ENCODE results near the gene COG1. TPM values are rescaled to one million over a fixed set of nuclear protein-coding genes. Genes with fewer than 3 reads are reported as not detected.

The COG1 gene
- total RNA-seq, 2 donors from 2014 or later, result 34.8 to 42.5 TPM

- DNase-seq (no peak), ATAC-seq (no peak)
- TF ChIP-seq CTCF (IDR thresholded peaks at IDR 0.05) (no peak), POLR2A (IDR thresholded peaks at IDR 0.05) (no peak)
- intact Hi-C loops (cut with DNase I), result loop anchor here (10.0 kb wide), 2 partner anchors 65 to 515 kb away; partner anchors contain the start of gene CDC42EP4
- Histone ChIP-seq H3K4me1 (no peaks in the 10 kb centered on the region), H3K4me3 (no peak overlapping the region), H3K27ac (no peak overlapping the region), H3K9me3 (no peaks in the 10 kb centered on the region), H3K36me3 (replicated peaks in 1 of 2; ENCODE audit: insufficient read depth in 1 of 2, low read depth in 2 of 2) (no peaks in the 10 kb centered on the region), H3K27me3 (no peaks in the 10 kb centered on the region)
- 79% methylated on average over 8 of the region's 8 CpGs for WGBS, 2 donors
These were observed 56.8 kb downstream of the COG1 start for GRCh38 chr17:73249700-73250099.

GRCh38 chr17:73250851-73251640 lies 58.2 kb downstream of the COG1 start:
- 64% methylated on average over 8 to 10 of the region's 10 CpGs for WGBS, 2 donors
- H3K27me3 ChIP-seq, result no peaks in the 10 kb centered on the region
- no peak for ATAC-seq
- H3K9me3 ChIP-seq, result no peaks in the 10 kb centered on the region
- H3K4me3 ChIP-seq, result no peak overlapping the region
- H3K27ac ChIP-seq, result no peak overlapping the region
- H3K4me1 ChIP-seq, result no peaks in the 10 kb centered on the region
- no peak for DNase-seq
- intact Hi-C loops (cut with DNase I), result loop anchor here (10.0 kb wide), 2 partner anchors 64 to 516 kb away; partner anchors contain the start of gene CDC42EP4
- TF ChIP-seq CTCF (IDR thresholded peaks at IDR 0.05) (no peak), POLR2A (IDR thresholded peaks at IDR 0.05) (no peak)
- no peaks in the 10 kb centered on the region for H3K36me3 ChIP-seq (replicated peaks in 1 of 2; ENCODE audit: insufficient read depth in 1 of 2, low read depth in 2 of 2)

- 74 to 79% methylated on average over 8 of the region's 8 CpGs for WGBS, 2 donors
- H3K27ac ChIP-seq, result no peak overlapping the region
- no peak for ATAC-seq
- no peak for DNase-seq
- no peaks in the 10 kb centered on the region for H3K36me3 ChIP-seq (replicated peaks in 1 of 2; ENCODE audit: insufficient read depth in 1 of 2, low read depth in 2 of 2)
- intact Hi-C loops (cut with DNase I), result loop anchor here (10.0 kb wide), 2 partner anchors 63 to 517 kb away; partner anchors contain the start of gene CDC42EP4
- no peaks in the 10 kb centered on the region for H3K27me3 ChIP-seq
- no peak overlapping the region for H3K4me3 ChIP-seq
- TF ChIP-seq POLR2A (IDR thresholded peaks at IDR 0.05) (no peak), CTCF (IDR thresholded peaks at IDR 0.05) (no peak)
- H3K9me3 ChIP-seq, result no peaks in the 10 kb centered on the region
- no peaks in the 10 kb centered on the region for H3K4me1 ChIP-seq
These were observed 59.0 kb downstream of the COG1 start for GRCh38 chr17:73251871-73252270.

GRCh38 chr17:73255671-73256181 lies 62.9 kb downstream of the COG1 start:
- intact Hi-C loops (cut with DNase I), result loop anchor here (2.0 to 10.0 kb wide), 3 partner anchors 59 to 521 kb away; partner anchors contain the start of gene CDC42EP4
- peak; percentile 77 for ATAC-seq
- no peaks in the 10 kb centered on the region for H3K9me3 ChIP-seq
- H3K4me1 ChIP-seq, result peaks cover under 1% of the 10 kb centered on the region
- no peak overlapping the region for H3K27ac ChIP-seq
- DNase-seq, result peak; percentile 42 to 64 (median 56)
- no peaks in the 10 kb centered on the region for H3K27me3 ChIP-seq
- no peak overlapping the region for H3K4me3 ChIP-seq
- WGBS, 2 donors, result 0 to 3% methylated on average over 7 to 8 of the region's 8 CpGs
- no peaks in the 10 kb centered on the region for H3K36me3 ChIP-seq (replicated peaks in 1 of 2; ENCODE audit: insufficient read depth in 1 of 2, low read depth in 2 of 2)
- peak; percentile 91 to 99 (median 95) for TF ChIP-seq CTCF (IDR thresholded peaks at IDR 0.05)
- no peak for TF ChIP-seq POLR2A (IDR thresholded peaks at IDR 0.05)

Data from body of pancreas (tissue), 4 donors.